Lower leg skin (tissue), 4 donors: Measurements from ENCODE around the gene FBLN2. TPM values are rescaled to one million over a fixed set of nuclear protein-coding genes. Genes with fewer than 3 reads are reported as not detected.
"Not testable (repeated sequence)": the region's sequence is repeated elsewhere in the genome, so short reads cannot be mapped to it uniquely, and the experiment has no call there.

Experiments used
- DNase-seq, 2 donors: peaks; one replicate each; pipeline ENCODE4 v3.0.0-alpha.2; 2019; ENCODE audit warnings: low spot score in 2 of 2
- H3K4me3 ChIP-seq: fragments of 200-600 bp; sonication (generic); 2 replicates; pipeline ENCODE4 v1.5.1; 2017; ENCODE audit warnings: mild to moderate bottlenecking, low read depth; ENCODE audit not compliant: poor library complexity, severe bottlenecking
- CTCF ChIP-seq, 3 donors: fragments of 450-650 bp; IDR thresholded peaks; one replicate each; pipeline ENCODE4 v1.5.1; 2016; ENCODE audit warnings: antibody characterized with exemption in 3 of 3, mild to moderate bottlenecking in 3 of 3, moderate library complexity in 2 of 3
- POLR2A ChIP-seq, 2 donors: fragments of 450-650 bp; IDR thresholded peaks; one replicate each; pipeline ENCODE4 v1.6.1; 2016 to 2017; ENCODE audit warnings: antibody characterized with exemption in 2 of 2, mild to moderate bottlenecking in 1 of 2, moderate library complexity in 1 of 2
- WGBS, 2 donors: methylation state at CpG; one replicate each; pipeline ENCODE4 v1.1.5; 2018; 5-methylcytosine and 5-hydroxymethylcytosine counted together
- intact Hi-C: fragments of 100-400 bp; cut with DNase I; formaldehyde crosslinking; loops from one replicate; pipeline ENCODE4 v1.15.0; 2023; ENCODE audit warnings: low total_unique reads
- total RNA-seq, 4 donors: library from RNA; depleted of rRNA; stranded (reverse); fragments of >200 nt; gene quantifications; one replicate each; pipeline ENCODE4 v1.1.0, GENCODE V29; 2016

The FBLN2 gene
- total RNA-seq, 4 donors from 2014 or later = 40.1 to 153 (median 64.0) TPM

GRCh38 chr3:13520326-13520880, 28.5 kb upstream of the FBLN2 start:
- TF ChIP-seq POLR2A (IDR thresholded peaks at IDR 0.05) (no peak), CTCF (IDR thresholded peaks at IDR 0.05) (no peak)
- H3K4me3 ChIP-seq = no peak overlapping the region
- 87 to 88% methylated on average over 9 of the region's 9 CpGs for WGBS, 2 donors
- no peak for DNase-seq
- intact Hi-C loops = no loop called here

GRCh38 chr3:13521309-13521708, 27.6 kb upstream of the FBLN2 start:
- intact Hi-C loops = no loop called here
- no peak for DNase-seq
- no peak overlapping the region for H3K4me3 ChIP-seq
- TF ChIP-seq CTCF (IDR thresholded peaks at IDR 0.05) (no peak), POLR2A (IDR thresholded peaks at IDR 0.05) (no peak)
- 61 to 64% methylated on average over 6 of the region's 6 CpGs for WGBS, 2 donors

DNA sequence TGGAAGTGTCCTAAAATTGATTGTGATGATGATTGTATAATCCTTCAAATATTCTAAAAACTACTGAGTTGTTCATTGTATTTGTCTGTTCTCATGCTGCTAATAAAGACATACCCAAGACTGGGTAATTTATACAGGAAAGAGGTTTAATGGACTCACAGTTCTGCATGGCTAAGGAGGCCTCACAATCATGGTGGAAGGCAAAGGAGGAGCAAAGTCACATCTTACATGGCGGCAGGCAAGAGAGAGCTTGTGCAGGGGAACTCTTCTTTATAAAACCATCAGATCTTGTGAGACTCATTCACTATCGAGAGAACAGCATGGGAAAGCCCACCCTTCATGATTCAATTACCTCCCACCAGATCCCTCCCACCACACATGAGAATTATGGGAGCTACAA, 27.2 kb upstream of the FBLN2 start:
- H3K4me3 ChIP-seq, DNase-seq, intact Hi-C loops: not testable (repeated sequence)
- WGBS, 2 donors = 100% methylated on average over 2 of the region's 2 CpGs

DNA sequence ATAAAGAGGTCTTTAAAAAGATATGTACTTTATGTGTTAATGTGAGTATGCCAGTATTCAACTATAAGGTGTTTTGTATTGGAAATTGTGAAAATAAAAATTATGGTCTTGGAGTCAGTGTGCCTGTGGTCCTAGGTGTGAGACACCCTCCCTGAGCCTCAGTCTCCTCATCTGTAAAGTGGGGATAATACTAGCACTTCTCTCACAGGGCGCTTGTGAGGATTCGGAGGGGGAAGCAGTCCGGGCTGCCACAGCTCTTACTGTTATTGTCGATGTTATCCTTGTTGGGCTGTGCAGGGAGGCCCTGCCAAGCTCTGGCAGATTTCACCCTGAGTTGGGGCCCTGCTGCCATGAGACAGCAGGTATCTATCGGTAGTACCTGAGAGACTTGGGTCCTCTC, 26.7 kb upstream of the FBLN2 start:
- intact Hi-C loops = no loop called here
- no peak for DNase-seq
- TF ChIP-seq POLR2A (IDR thresholded peaks at IDR 0.05) (no peak), CTCF (IDR thresholded peaks at IDR 0.05) (no peak)
- no peak overlapping the region for H3K4me3 ChIP-seq
- WGBS, 2 donors = 93 to 95% methylated on average over 5 of the region's 5 CpGs

DNA sequence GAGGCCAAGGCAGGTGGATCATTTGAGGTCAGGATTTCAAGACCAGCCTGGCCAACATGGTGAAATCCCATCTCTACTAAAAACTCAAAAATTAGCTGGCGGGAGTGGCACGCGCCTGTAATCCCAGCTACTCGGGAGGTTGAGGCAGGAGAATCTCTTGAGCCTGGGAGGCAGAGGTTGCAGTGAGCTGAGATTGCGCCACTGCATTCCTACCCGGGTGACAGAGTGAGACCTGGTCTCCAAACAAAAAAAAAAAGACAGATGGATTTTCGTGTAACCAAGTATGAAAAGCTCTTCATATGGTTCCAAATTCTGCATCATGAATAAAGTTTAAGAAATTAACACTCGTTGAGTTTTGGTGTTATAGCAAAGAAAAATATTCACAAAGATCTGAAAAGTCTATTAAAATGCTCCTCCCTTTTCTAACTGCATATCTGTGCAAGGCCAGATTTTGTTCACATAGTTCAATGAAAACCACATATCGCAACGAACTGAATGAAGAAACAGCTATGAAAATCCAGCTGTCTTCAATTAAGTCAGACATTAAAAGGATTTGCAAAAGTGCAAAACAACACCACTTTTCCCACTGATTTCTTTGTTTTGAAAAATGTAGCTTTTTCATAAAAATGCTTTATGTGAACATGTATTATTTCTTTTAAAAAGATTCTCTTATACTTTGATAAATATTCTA, 23.8 kb upstream of the FBLN2 start:
- intact Hi-C loops = no loop called here

More for the DNA sequence above, 23.8 kb upstream of the FBLN2 start:
- no peak for DNase-seq
- no peak overlapping the region for H3K4me3 ChIP-seq
- WGBS, 2 donors = 62 to 67% methylated on average over 10 of the region's 10 CpGs
- TF ChIP-seq POLR2A (IDR thresholded peaks at IDR 0.05) (no peak), CTCF (IDR thresholded peaks at IDR 0.05) (no peak)
